Gastroesophageal sphincter (tissue), 3 donors: ENCODE measurements around the gene HDC.

Source experiments
- EP300 ChIP-seq: sonication (generic); formaldehyde crosslinking; IDR thresholded peaks from one replicate; pipeline ENCODE4 v1.6.1; 2017; ENCODE audit warnings: antibody characterized with exemption, mild to moderate bottlenecking
- POLR2A ChIP-seq, 2 donors: fragments of 450-650 bp; IDR thresholded peaks; one replicate each; pipeline ENCODE4 v1.6.1; 2017; ENCODE audit warnings: antibody characterized with exemption in 2 of 2, mild to moderate bottlenecking in 2 of 2, moderate library complexity in 1 of 2
- POLR2AphosphoS5 ChIP-seq: sonication (generic); formaldehyde crosslinking; IDR thresholded peaks from one replicate; pipeline ENCODE4 v1.6.1; 2017; ENCODE audit warnings: antibody characterized with exemption
- TF ChIP-seq, protein P1 (sequence below), 4 experiments: fragments of 200-600 bp in 2 of 4; fragments of 450-650 bp in 2 of 4; sonication (generic) in 1 of 4; IDR thresholded peaks; one replicate each; pipeline ENCODE4 v1.5.1; 2017 to 2019; ENCODE audit warnings: antibody characterized with exemption in 4 of 4, mild to moderate bottlenecking in 2 of 4, moderate library complexity in 2 of 4

DNA sequence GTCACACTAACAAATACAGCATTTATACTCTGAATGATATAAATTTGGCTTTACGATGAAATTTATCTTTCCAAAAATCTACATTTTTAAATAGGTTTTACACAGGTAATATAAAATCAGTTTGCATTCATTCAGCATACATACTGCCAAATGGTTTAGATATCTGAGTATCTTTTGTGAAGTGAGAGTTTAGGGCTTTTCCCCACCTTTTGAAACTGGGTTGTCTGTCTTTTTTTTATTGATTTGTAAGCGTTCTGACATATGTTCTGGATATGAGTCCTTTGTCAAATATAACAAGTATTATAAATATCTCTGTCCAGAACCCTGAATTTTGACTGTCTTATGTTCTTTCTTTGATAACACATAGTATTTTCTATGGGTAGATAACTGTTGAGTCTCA is 47.1 kb upstream of the HDC start:
- TF ChIP-seq EP300 (no peak), POLR2A (IDR thresholded peaks at IDR 0.05) (no peak), POLR2AphosphoS5 (no peak)
- TF ChIP-seq, protein P1, sequence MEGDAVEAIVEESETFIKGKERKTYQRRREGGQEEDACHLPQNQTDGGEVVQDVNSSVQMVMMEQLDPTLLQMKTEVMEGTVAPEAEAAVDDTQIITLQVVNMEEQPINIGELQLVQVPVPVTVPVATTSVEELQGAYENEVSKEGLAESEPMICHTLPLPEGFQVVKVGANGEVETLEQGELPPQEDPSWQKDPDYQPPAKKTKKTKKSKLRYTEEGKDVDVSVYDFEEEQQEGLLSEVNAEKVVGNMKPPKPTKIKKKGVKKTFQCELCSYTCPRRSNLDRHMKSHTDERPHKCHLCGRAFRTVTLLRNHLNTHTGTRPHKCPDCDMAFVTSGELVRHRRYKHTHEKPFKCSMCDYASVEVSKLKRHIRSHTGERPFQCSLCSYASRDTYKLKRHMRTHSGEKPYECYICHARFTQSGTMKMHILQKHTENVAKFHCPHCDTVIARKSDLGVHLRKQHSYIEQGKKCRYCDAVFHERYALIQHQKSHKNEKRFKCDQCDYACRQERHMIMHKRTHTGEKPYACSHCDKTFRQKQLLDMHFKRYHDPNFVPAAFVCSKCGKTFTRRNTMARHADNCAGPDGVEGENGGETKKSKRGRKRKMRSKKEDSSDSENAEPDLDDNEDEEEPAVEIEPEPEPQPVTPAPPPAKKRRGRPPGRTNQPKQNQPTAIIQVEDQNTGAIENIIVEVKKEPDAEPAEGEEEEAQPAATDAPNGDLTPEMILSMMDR (IDR thresholded peaks at IDR 0.05): no peak
